Measurements from ENCODE around the gene TTLL5.

DNA sequence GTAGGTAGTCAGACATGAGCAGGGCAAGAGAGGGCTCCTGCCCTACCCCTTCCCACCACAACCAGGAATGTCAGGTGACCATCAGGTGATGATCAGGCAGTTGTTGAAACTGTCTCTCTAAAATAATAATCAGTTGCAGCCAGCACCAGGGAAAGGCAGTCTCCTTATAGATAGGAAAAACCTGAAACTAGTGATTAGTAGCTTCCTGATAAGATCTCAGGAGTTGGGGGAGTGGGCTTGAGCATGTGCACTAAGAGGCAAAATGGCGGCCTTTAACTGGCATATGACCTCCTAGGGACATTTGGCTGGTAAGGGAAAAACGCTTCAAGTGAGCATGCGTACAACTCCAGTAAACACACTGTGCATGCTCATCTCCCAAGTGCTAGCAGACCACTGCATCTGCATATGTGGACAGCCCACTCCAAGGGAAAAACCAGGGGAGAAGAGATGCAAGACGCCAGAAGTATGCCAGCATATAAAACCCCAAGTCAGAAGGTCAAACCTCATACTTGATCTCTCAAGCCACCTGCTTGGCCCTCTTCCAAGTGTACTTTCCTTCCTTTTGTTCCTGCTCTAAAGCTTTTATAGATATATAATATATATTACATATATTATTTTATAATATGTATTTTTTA is 283.7 kb downstream of the TTLL5 start:
- TF ChIP-seq, protein P1, sequence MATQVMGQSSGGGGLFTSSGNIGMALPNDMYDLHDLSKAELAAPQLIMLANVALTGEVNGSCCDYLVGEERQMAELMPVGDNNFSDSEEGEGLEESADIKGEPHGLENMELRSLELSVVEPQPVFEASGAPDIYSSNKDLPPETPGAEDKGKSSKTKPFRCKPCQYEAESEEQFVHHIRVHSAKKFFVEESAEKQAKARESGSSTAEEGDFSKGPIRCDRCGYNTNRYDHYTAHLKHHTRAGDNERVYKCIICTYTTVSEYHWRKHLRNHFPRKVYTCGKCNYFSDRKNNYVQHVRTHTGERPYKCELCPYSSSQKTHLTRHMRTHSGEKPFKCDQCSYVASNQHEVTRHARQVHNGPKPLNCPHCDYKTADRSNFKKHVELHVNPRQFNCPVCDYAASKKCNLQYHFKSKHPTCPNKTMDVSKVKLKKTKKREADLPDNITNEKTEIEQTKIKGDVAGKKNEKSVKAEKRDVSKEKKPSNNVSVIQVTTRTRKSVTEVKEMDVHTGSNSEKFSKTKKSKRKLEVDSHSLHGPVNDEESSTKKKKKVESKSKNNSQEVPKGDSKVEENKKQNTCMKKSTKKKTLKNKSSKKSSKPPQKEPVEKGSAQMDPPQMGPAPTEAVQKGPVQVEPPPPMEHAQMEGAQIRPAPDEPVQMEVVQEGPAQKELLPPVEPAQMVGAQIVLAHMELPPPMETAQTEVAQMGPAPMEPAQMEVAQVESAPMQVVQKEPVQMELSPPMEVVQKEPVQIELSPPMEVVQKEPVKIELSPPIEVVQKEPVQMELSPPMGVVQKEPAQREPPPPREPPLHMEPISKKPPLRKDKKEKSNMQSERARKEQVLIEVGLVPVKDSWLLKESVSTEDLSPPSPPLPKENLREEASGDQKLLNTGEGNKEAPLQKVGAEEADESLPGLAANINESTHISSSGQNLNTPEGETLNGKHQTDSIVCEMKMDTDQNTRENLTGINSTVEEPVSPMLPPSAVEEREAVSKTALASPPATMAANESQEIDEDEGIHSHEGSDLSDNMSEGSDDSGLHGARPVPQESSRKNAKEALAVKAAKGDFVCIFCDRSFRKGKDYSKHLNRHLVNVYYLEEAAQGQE (IDR thresholded peaks at IDR 0.05; ENCODE audit: low read depth, low read length), result no peak
- TF ChIP-seq, protein P2, sequence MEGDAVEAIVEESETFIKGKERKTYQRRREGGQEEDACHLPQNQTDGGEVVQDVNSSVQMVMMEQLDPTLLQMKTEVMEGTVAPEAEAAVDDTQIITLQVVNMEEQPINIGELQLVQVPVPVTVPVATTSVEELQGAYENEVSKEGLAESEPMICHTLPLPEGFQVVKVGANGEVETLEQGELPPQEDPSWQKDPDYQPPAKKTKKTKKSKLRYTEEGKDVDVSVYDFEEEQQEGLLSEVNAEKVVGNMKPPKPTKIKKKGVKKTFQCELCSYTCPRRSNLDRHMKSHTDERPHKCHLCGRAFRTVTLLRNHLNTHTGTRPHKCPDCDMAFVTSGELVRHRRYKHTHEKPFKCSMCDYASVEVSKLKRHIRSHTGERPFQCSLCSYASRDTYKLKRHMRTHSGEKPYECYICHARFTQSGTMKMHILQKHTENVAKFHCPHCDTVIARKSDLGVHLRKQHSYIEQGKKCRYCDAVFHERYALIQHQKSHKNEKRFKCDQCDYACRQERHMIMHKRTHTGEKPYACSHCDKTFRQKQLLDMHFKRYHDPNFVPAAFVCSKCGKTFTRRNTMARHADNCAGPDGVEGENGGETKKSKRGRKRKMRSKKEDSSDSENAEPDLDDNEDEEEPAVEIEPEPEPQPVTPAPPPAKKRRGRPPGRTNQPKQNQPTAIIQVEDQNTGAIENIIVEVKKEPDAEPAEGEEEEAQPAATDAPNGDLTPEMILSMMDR (IDR thresholded peaks at IDR 0.05), result no peak
- no peak for TF ChIP-seq POLR2AphosphoS5 (IDR thresholded peaks at IDR 0.05; ENCODE audit: low read depth, low read length)
- no peak for TF ChIP-seq RFX5 (IDR thresholded peaks at IDR 0.05; ENCODE audit: low read length)
- TF ChIP-seq TAF1 (IDR thresholded peaks at IDR 0.05; ENCODE audit: borderline replicate concordance, low read depth, low read length), result no peak
- no peak for TF ChIP-seq GATA2 (CRISPR knock-in tag; IDR thresholded peaks at IDR 0.05)
- TF ChIP-seq EP300 (IDR thresholded peaks at IDR 0.05; ENCODE audit: borderline replicate concordance in 1 of 2, low read depth in 1 of 2, low read length in 1 of 2), result no peak
- no peak for TF ChIP-seq FOSL2 (IDR thresholded peaks at IDR 0.05; ENCODE audit: borderline replicate concordance, low read depth)

All from SK-N-SH (cell line).